ENCODE results near the gene OPCML. TPM values are rescaled to one million over a fixed set of nuclear protein-coding genes. Genes with fewer than 3 reads are reported as not detected.

Gene OPCML
- polyA plus RNA-seq, 3 donors: not detected

GRCh38 chr11:132455044-132455443 lies 1077.3 kb downstream of the OPCML start:
- Mint-ChIP-seq H3K4me1 (no peaks in the 10 kb centered on the region), H3K27ac (no peak overlapping the region), H3K27me3 (ENCODE audit: low read depth in 3 of 3) (no peaks in the 10 kb centered on the region), H3K9me3 (peaks cover 0 to 14% (median 2%) of the 10 kb centered on the region in 7 donors), H3K4me3 (no peak overlapping the region), H3K36me3 (no peaks in the 10 kb centered on the region)
- Histone ChIP-seq H3K4me1 (ENCODE audit: control insufficient read depth in 1 of 2, insufficient read depth in 2 of 2, low read length in 2 of 2) (no peaks in the 10 kb centered on the region), H4K20me1 (ENCODE audit: insufficient read depth, low read length) (no peaks in the 10 kb centered on the region), H3K9ac (ENCODE audit: insufficient read depth, low read length, poor library complexity, severe bottlenecking) (no peak overlapping the region), H3K4me3 (replicated peaks in 1 of 3; ENCODE audit: low read depth in 2 of 3, low read length in 3 of 3) (no peak overlapping the region), H3K27me3 (ENCODE audit: control insufficient read depth in 2 of 2, insufficient read depth in 2 of 2, low read length in 2 of 2) (no peaks in the 10 kb centered on the region), H3K4me2 (replicated peaks; ENCODE audit: extremely low read depth, low read length, poor library complexity, severe bottlenecking) (no peak overlapping the region), H3K36me3 (replicated peaks in 1 of 2; ENCODE audit: control insufficient read depth in 1 of 2, insufficient read depth in 2 of 2, low read length in 2 of 2) (no peaks in the 10 kb centered on the region), H3K79me2 (ENCODE audit: insufficient read depth, low read length) (no peaks in the 10 kb centered on the region), H3K27ac (ENCODE audit: low read depth in 1 of 2, low read length in 2 of 2) (no peak overlapping the region), H2AFZ (ENCODE audit: insufficient read depth, low read depth, low read length, poor library complexity, severe bottlenecking) (no peak overlapping the region), H3K9me3 (replicated peaks in 1 of 2; ENCODE audit: control insufficient read depth in 1 of 2, insufficient read depth in 1 of 2, low read length in 2 of 2) (no peaks in the 10 kb centered on the region)
- no peak for DNase-seq
- intact Hi-C loops (cut with micrococcal nuclease): no loop called here
- no peak for TF ChIP-seq CTCF (IDR thresholded peaks at IDR 0.05)
- 87% methylated on average over 5 of the region's 5 CpGs for WGBS (ENCODE audit: insufficient coverage)

GRCh38 chr11:132453406-132453805 lies 1078.9 kb downstream of the OPCML start:
- no peaks in the 10 kb centered on the region for H3K4me1 ChIP-seq (ENCODE audit: control insufficient read depth in 1 of 2, insufficient read depth in 2 of 2, low read length in 2 of 2)
- Mint-ChIP-seq H3K27me3 (ENCODE audit: low read depth in 3 of 3) (no peaks in the 10 kb centered on the region), H3K27ac (no peak overlapping the region), H3K4me1 (no peaks in the 10 kb centered on the region), H3K36me3 (no peaks in the 10 kb centered on the region), H3K4me3 (no peak overlapping the region), H3K9me3 (peaks cover 0 to 11% (median 3%) of the 10 kb centered on the region in 7 donors)
- 83% methylated on average over 3 of the region's 8 CpGs for WGBS (ENCODE audit: insufficient coverage)
- no peaks in the 10 kb centered on the region for H3K9me3 ChIP-seq (replicated peaks in 1 of 2; ENCODE audit: control insufficient read depth in 1 of 2, insufficient read depth in 1 of 2, low read length in 2 of 2)
- H3K27ac ChIP-seq (ENCODE audit: low read depth in 1 of 2, low read length in 2 of 2): no peak overlapping the region
- H3K36me3 ChIP-seq (replicated peaks in 1 of 2; ENCODE audit: control insufficient read depth in 1 of 2, insufficient read depth in 2 of 2, low read length in 2 of 2): no peaks in the 10 kb centered on the region
- no peaks in the 10 kb centered on the region for H3K27me3 ChIP-seq (ENCODE audit: control insufficient read depth in 2 of 2, insufficient read depth in 2 of 2, low read length in 2 of 2)
- H3K9ac ChIP-seq (ENCODE audit: insufficient read depth, low read length, poor library complexity, severe bottlenecking): no peak overlapping the region
- no peak overlapping the region for H3K4me2 ChIP-seq (replicated peaks; ENCODE audit: extremely low read depth, low read length, poor library complexity, severe bottlenecking)
- no peak for DNase-seq
- H4K20me1 ChIP-seq (ENCODE audit: insufficient read depth, low read length): no peaks in the 10 kb centered on the region
- no peak overlapping the region for H2AFZ ChIP-seq (ENCODE audit: insufficient read depth, low read depth, low read length, poor library complexity, severe bottlenecking)
- H3K4me3 ChIP-seq (replicated peaks in 1 of 3; ENCODE audit: low read depth in 2 of 3, low read length in 3 of 3): no peak overlapping the region
- no peak for TF ChIP-seq CTCF (IDR thresholded peaks at IDR 0.05)
- H3K79me2 ChIP-seq (ENCODE audit: insufficient read depth, low read length): no peaks in the 10 kb centered on the region
- intact Hi-C loops (cut with micrococcal nuclease): no loop called here
